ENCODE data around the gene CNKSR2.
A peak's percentile ranks its signal among the peaks of the same experiment; 100 is the strongest.

Gene CNKSR2

GRCh38 chrX:21374163-21374993 is at the start of gene CNKSR2:
CNKSR2 (plus strand) TSS chrX:21374418; CDS start chrX:21374898, 480 bp downstream.
- peak; percentile 21 to 30 for DNase-seq

GRCh38 chrX:21354725-21355124 is 19.5 kb upstream of the CNKSR2 start:
- no peak for DNase-seq

- DNase-seq: no peak
Measured at GRCh38 chrX:21355831-21356230, 18.4 kb upstream of the CNKSR2 start.

- no peak for DNase-seq
Measured at GRCh38 chrX:21369613-21370012, 4.6 kb upstream of the CNKSR2 start.

GRCh38 chrX:21373001-21373400 is 1.2 kb upstream of the CNKSR2 start:
- DNase-seq: no peak

- no peak for DNase-seq
Measured at GRCh38 chrX:21373637-21374162, 518 bp upstream of the CNKSR2 start.

- DNase-seq: no peak
Measured at GRCh38 chrX:21374994-21375707, 933 bp downstream of the CNKSR2 start.

- DNase-seq: no peak
Measured at GRCh38 chrX:21375708-21376009, 1.4 kb downstream of the CNKSR2 start.

GRCh38 chrX:21376636-21377035 is 2.4 kb downstream of the CNKSR2 start:
- DNase-seq: no peak

GRCh38 chrX:21379991-21380390 is 5.8 kb downstream of the CNKSR2 start:
- DNase-seq: no peak

GRCh38 chrX:21382715-21383114 is 8.5 kb downstream of the CNKSR2 start:
- DNase-seq: no peak

- no peak for DNase-seq
Measured at GRCh38 chrX:21383546-21383945, 9.3 kb downstream of the CNKSR2 start.

GRCh38 chrX:21384178-21384577 is 10.0 kb downstream of the CNKSR2 start:
- DNase-seq: no peak

- DNase-seq: no peak
Measured at GRCh38 chrX:21394792-21395191, 20.6 kb downstream of the CNKSR2 start.

GRCh38 chrX:21398426-21398825 is 24.2 kb downstream of the CNKSR2 start:
- DNase-seq: no peak

- no peak for DNase-seq
Measured at GRCh38 chrX:21400408-21401121, 26.3 kb downstream of the CNKSR2 start.

GRCh38 chrX:21408307-21408706 is 34.1 kb downstream of the CNKSR2 start:
- DNase-seq: no peak

GRCh38 chrX:21408788-21409187 is 34.6 kb downstream of the CNKSR2 start:
- no peak for DNase-seq

GRCh38 chrX:21412029-21412428 is 37.8 kb downstream of the CNKSR2 start:
- no peak for DNase-seq

- no peak for DNase-seq
Measured at GRCh38 chrX:21412883-21413282, 38.7 kb downstream of the CNKSR2 start.

- no peak for DNase-seq
Measured at GRCh38 chrX:21427086-21427485, 52.9 kb downstream of the CNKSR2 start.

GRCh38 chrX:21437036-21437435 is 62.8 kb downstream of the CNKSR2 start:
- no peak for DNase-seq

- no peak for DNase-seq
Measured at GRCh38 chrX:21438792-21439191, 64.6 kb downstream of the CNKSR2 start.

- no peak for DNase-seq
Measured at GRCh38 chrX:21440911-21441310, 66.7 kb downstream of the CNKSR2 start.
